ENCODE measurements around the gene MAP1A. TPM values are rescaled to one million over a fixed set of nuclear protein-coding genes. Genes with fewer than 3 reads are reported as not detected.

The MAP1A gene
- polyA plus RNA-seq, 3 donors from 2014 or later, result 0.04 to 0.07 TPM; not detected in 1

- Mint-ChIP-seq H3K27me3 (ENCODE audit: low read depth in 3 of 3) (peaks cover 15 to 21% (median 18%) of the 10 kb centered on the region in 3 donors), H3K9me3 (no peaks in the 10 kb centered on the region), H3K36me3 (no peaks in the 10 kb centered on the region), H3K27ac (no peak overlapping the region), H3K4me1 (peaks cover 12 to 20% of the 10 kb centered on the region in 2 donors), H3K4me3 (no peak overlapping the region)
- DNase-seq, result no peak
Observed at GRCh38 chr15:43516185-43516584, 1.2 kb upstream of the MAP1A start.

- H3K27ac Mint-ChIP-seq, result no peak overlapping the region
- H3K4me3 Mint-ChIP-seq, result no peak overlapping the region
- no peaks in the 10 kb centered on the region for H3K9me3 Mint-ChIP-seq
- H3K4me1 Mint-ChIP-seq, result peaks cover 6 to 15% of the 10 kb centered on the region in 2 donors
- H3K27me3 Mint-ChIP-seq (ENCODE audit: low read depth in 3 of 3), result peaks cover 10 to 18% (median 13%) of the 10 kb centered on the region in 3 donors
- H3K36me3 Mint-ChIP-seq, result no peaks in the 10 kb centered on the region
- DNase-seq, result no peak
Observed at GRCh38 chr15:43516801-43517353, 531 bp upstream of the MAP1A start.

GRCh38 chr15:43518197-43518761 lies 871 bp downstream of the MAP1A start:
- H3K9me3 Mint-ChIP-seq, result no peaks in the 10 kb centered on the region
- DNase-seq, result no peak
- H3K36me3 Mint-ChIP-seq, result no peaks in the 10 kb centered on the region
- peaks cover 6 to 15% of the 10 kb centered on the region in 2 donors for H3K4me1 Mint-ChIP-seq
- peak overlapping the region in 3 of 5 donors; percentile 38 to 54 (median 45) for H3K4me3 Mint-ChIP-seq
- peak overlapping the region in 1 of 6 donors; percentile 49 for H3K27ac Mint-ChIP-seq
- H3K27me3 Mint-ChIP-seq (ENCODE audit: low read depth in 3 of 3), result peaks cover 8 to 18% (median 13%) of the 10 kb centered on the region in 3 donors

GRCh38 chr15:43519196-43519595 lies 1.8 kb downstream of the MAP1A start:
- Mint-ChIP-seq H3K27me3 (ENCODE audit: low read depth in 3 of 3) (peaks cover 5 to 20% (median 13%) of the 10 kb centered on the region in 3 donors), H3K9me3 (no peaks in the 10 kb centered on the region)

GRCh38 chr15:43520138-43520537 lies 2.7 kb downstream of the MAP1A start:
- Mint-ChIP-seq H3K27ac (peak overlapping the region in 1 of 6 donors; percentile 61), H3K36me3 (no peaks in the 10 kb centered on the region), H3K4me3 (no peak overlapping the region), H3K4me1 (peaks cover 6 to 15% of the 10 kb centered on the region in 2 donors), H3K9me3 (no peaks in the 10 kb centered on the region), H3K27me3 (ENCODE audit: low read depth in 3 of 3) (peaks cover 5 to 21% (median 10%) of the 10 kb centered on the region in 3 donors)
- DNase-seq, result no peak

More at GRCh38 chr15:43519196-43519595, 1.8 kb downstream of the MAP1A start:
- Mint-ChIP-seq H3K4me3 (peak overlapping the region in 1 of 5 donors; percentile 42), H3K4me1 (peaks cover 6 to 15% of the 10 kb centered on the region in 2 donors), H3K36me3 (no peaks in the 10 kb centered on the region), H3K27ac (no peak overlapping the region)
- no peak for DNase-seq

- Mint-ChIP-seq H3K4me3 (no peak overlapping the region), H3K27me3 (ENCODE audit: low read depth in 3 of 3) (peaks cover 0 to 16% (median 8%) of the 10 kb centered on the region in 3 donors), H3K27ac (no peak overlapping the region), H3K4me1 (peaks cover 6 to 15% of the 10 kb centered on the region in 2 donors), H3K36me3 (no peaks in the 10 kb centered on the region), H3K9me3 (no peaks in the 10 kb centered on the region)
- DNase-seq, result no peak
Observed at GRCh38 chr15:43521419-43521818, 4.0 kb downstream of the MAP1A start.

- Mint-ChIP-seq H3K27ac (no peak overlapping the region), H3K4me3 (no peak overlapping the region), H3K9me3 (no peaks in the 10 kb centered on the region), H3K36me3 (no peaks in the 10 kb centered on the region), H3K4me1 (peaks cover 6 to 12% of the 10 kb centered on the region in 2 donors), H3K27me3 (ENCODE audit: low read depth in 3 of 3) (peaks cover 0 to 16% (median 5%) of the 10 kb centered on the region in 3 donors)
- no peak for DNase-seq
Observed at GRCh38 chr15:43522247-43522646, 4.8 kb downstream of the MAP1A start.

- no peaks in the 10 kb centered on the region for H3K9me3 Mint-ChIP-seq
- DNase-seq, result no peak
- H3K27ac Mint-ChIP-seq, result no peak overlapping the region
- peaks cover 0 to 9% (median 3%) of the 10 kb centered on the region in 3 donors for H3K27me3 Mint-ChIP-seq (ENCODE audit: low read depth in 3 of 3)
- peaks cover 0 to under 1% of the 10 kb centered on the region in 2 donors for H3K4me1 Mint-ChIP-seq
- H3K36me3 Mint-ChIP-seq, result no peaks in the 10 kb centered on the region
- no peak overlapping the region for H3K4me3 Mint-ChIP-seq
Observed at GRCh38 chr15:43523646-43524045, 6.2 kb downstream of the MAP1A start.

- H3K36me3 Mint-ChIP-seq, result no peaks in the 10 kb centered on the region
- H3K4me3 Mint-ChIP-seq, result no peak overlapping the region
- no peaks in the 10 kb centered on the region for H3K9me3 Mint-ChIP-seq
- peak overlapping the region in 1 of 6 donors; percentile 35 for H3K27ac Mint-ChIP-seq
- no peak for DNase-seq
- no peaks in the 10 kb centered on the region for H3K4me1 Mint-ChIP-seq
- peaks cover 0 to 7% (median 0%) of the 10 kb centered on the region in 3 donors for H3K27me3 Mint-ChIP-seq (ENCODE audit: low read depth in 3 of 3)
Observed at GRCh38 chr15:43524254-43524845, 6.9 kb downstream of the MAP1A start.

GRCh38 chr15:43525131-43525530 lies 7.7 kb downstream of the MAP1A start:
- no peak overlapping the region for H3K27ac Mint-ChIP-seq
- no peak overlapping the region for H3K4me3 Mint-ChIP-seq
- H3K9me3 Mint-ChIP-seq, result no peaks in the 10 kb centered on the region

GRCh38 chr15:43526261-43526930 lies 9.0 kb downstream of the MAP1A start:
- Mint-ChIP-seq H3K4me1 (no peaks in the 10 kb centered on the region), H3K27me3 (ENCODE audit: low read depth in 3 of 3) (peaks cover 0 to 3% (median 0%) of the 10 kb centered on the region in 3 donors), H3K9me3 (no peaks in the 10 kb centered on the region), H3K27ac (peak overlapping the region in 1 of 6 donors; percentile 42), H3K4me3 (no peak overlapping the region), H3K36me3 (no peaks in the 10 kb centered on the region)
- DNase-seq, result no peak

More at GRCh38 chr15:43525131-43525530, 7.7 kb downstream of the MAP1A start:
- Mint-ChIP-seq H3K27me3 (ENCODE audit: low read depth in 3 of 3) (peaks cover 0 to 3% (median 0%) of the 10 kb centered on the region in 3 donors), H3K36me3 (no peaks in the 10 kb centered on the region), H3K4me1 (no peaks in the 10 kb centered on the region)
- DNase-seq, result no peak

- H3K27me3 Mint-ChIP-seq (ENCODE audit: low read depth in 3 of 3), result peaks cover 0 to 3% (median 0%) of the 10 kb centered on the region in 3 donors
- H3K4me1 Mint-ChIP-seq, result no peaks in the 10 kb centered on the region
- H3K9me3 Mint-ChIP-seq, result no peaks in the 10 kb centered on the region
- H3K27ac Mint-ChIP-seq, result no peak overlapping the region
- H3K36me3 Mint-ChIP-seq, result no peaks in the 10 kb centered on the region
- no peak for DNase-seq
- H3K4me3 Mint-ChIP-seq, result no peak overlapping the region
Observed at GRCh38 chr15:43527016-43527801, 9.8 kb downstream of the MAP1A start.

GRCh38 chr15:43527802-43528541 lies 10.6 kb downstream of the MAP1A start:
- Mint-ChIP-seq H3K27me3 (ENCODE audit: low read depth in 3 of 3) (peaks cover 0 to 3% (median 0%) of the 10 kb centered on the region in 3 donors), H3K9me3 (no peaks in the 10 kb centered on the region), H3K36me3 (no peaks in the 10 kb centered on the region), H3K27ac (no peak overlapping the region), H3K4me3 (no peak overlapping the region), H3K4me1 (no peaks in the 10 kb centered on the region)
- no peak for DNase-seq
